ENCODE results near the gene DUS2.

DNA sequence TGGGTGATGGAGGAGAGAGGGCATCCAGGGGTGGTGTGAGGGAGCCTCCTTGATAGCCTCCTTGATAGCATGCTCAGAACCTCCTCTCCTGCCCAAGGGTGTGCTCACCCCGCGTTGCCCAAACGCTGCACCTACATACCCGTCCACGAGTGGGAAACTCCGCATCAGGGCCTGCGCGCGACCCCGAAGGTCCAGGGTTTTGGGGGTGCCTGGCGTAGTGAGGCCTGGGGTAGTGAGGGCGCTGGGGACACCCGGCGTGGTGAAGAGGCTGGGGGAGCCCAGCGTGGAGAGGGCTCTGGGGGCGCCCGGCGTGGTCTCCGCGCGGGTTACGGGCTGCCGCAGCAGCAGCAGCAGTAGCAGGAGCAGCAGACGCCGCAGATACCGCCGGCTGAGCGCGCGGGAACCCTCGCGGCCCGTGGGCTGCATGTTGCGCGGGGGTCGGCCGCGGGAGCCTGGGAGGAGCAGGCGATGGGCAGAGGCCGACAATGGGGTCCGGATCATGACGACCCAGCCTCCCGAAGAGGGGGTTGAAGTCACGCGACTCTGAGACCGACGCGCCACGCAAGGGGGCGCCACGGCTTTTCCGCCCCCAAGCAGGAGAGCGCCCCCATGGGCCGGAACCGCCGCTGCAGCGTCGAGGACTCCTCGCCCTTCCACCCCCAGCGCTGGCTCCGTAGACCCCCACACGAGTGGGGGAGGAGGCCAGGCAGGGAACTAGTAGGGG, 43.0 kb upstream of the DUS2 start, which contains the start of gene DPEP3:
- TF ChIP-seq EZH2 (IDR thresholded peaks at IDR 0.05; ENCODE audit: low read depth, low read length, severe bottlenecking), result no peak
- no peak for TF ChIP-seq SP2 (IDR thresholded peaks at IDR 0.05; ENCODE audit: low read length)
- TF ChIP-seq, protein P1, sequence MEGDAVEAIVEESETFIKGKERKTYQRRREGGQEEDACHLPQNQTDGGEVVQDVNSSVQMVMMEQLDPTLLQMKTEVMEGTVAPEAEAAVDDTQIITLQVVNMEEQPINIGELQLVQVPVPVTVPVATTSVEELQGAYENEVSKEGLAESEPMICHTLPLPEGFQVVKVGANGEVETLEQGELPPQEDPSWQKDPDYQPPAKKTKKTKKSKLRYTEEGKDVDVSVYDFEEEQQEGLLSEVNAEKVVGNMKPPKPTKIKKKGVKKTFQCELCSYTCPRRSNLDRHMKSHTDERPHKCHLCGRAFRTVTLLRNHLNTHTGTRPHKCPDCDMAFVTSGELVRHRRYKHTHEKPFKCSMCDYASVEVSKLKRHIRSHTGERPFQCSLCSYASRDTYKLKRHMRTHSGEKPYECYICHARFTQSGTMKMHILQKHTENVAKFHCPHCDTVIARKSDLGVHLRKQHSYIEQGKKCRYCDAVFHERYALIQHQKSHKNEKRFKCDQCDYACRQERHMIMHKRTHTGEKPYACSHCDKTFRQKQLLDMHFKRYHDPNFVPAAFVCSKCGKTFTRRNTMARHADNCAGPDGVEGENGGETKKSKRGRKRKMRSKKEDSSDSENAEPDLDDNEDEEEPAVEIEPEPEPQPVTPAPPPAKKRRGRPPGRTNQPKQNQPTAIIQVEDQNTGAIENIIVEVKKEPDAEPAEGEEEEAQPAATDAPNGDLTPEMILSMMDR (IDR thresholded peaks at IDR 0.05; ENCODE audit: control extremely low read depth in 1 of 3, insufficient read depth in 1 of 3, low read depth in 1 of 3, low read length in 3 of 3), result peak; percentile 87 to 100 (median 93)
- 0 out of 2 replicates have a peak, but pooled peaks have one; percentile 5 for TF ChIP-seq YY1 (IDR thresholded peaks at IDR 0.05; ENCODE audit: low read depth, low read length)
- peak; percentile 58; the same call in 1 of the 2 replicates for TF ChIP-seq KDM1A (IDR thresholded peaks at IDR 0.05; ENCODE audit: borderline replicate concordance, low read length)
- no peak for TF ChIP-seq POLR2A (IDR thresholded peaks at IDR 0.05; ENCODE audit: control extremely low read depth in 1 of 2, low read depth in 2 of 2, low read length in 2 of 2)
- TF ChIP-seq EGR1 (IDR thresholded peaks at IDR 0.05; ENCODE audit: borderline replicate concordance, low read depth, low read length), result peak; percentile 70; the same call in 1 of the 2 replicates
- peak; percentile 38 to 49; a peak in 3 of 4 replicates for TF ChIP-seq RAD21 (IDR thresholded peaks at IDR 0.05 in 1 of 2, conservative IDR thresholded peaks at IDR 0.05 in 1 of 2; ENCODE audit: low read depth in 2 of 2, low read length in 2 of 2)
- no peak; a peak in 1 of 4 replicates for TF ChIP-seq SIN3A (conservative IDR thresholded peaks at IDR 0.05 in 1 of 2, IDR thresholded peaks at IDR 0.05 in 1 of 2; ENCODE audit: low read depth in 1 of 2, low read length in 2 of 2)

Measured in H1 (cell line).